ENCODE measurements around the gene SLC51A. TPM values are rescaled to one million over a fixed set of nuclear protein-coding genes. Genes with fewer than 3 reads are reported as not detected.

The SLC51A gene
- total and polyA plus RNA-seq, 2 of the 8 experiments (the other 6 are each of a cell fraction or from before 2014, with no cell fraction given) = 6.3 to 9.8 TPM

GRCh38 chr3:196240424-196240823 is 24.1 kb downstream of the SLC51A start:
- Histone ChIP-seq H3K23me2 (ENCODE audit: low read depth, low read length) (no peaks in the 10 kb centered on the region), H3K23ac (ENCODE audit: insufficient read length) (no peak overlapping the region), H2AFZ (ENCODE audit: low read length) (no peak overlapping the region), H3K9me3 (ENCODE audit: insufficient read depth in 2 of 2, low read depth in 1 of 2, low read length in 1 of 2) (peaks cover 0 to 4% of the 10 kb centered on the region in 2 experiments; a peak in 1 of 4 replicates), H3K36me3 (ENCODE audit: control insufficient read depth in 2 of 4, insufficient read depth in 4 of 4, low read length in 3 of 4) (peaks cover 0 to 34% (median 14%) of the 10 kb centered on the region in 4 experiments; a peak in 6 of 8 replicates), H2BK20ac (ENCODE audit: low read length) (no peak overlapping the region), H3K79me2 (ENCODE audit: control insufficient read depth in 1 of 2, insufficient read depth in 2 of 2, low read length in 2 of 2) (no peaks in the 10 kb centered on the region), H3K56ac (replicated peaks; ENCODE audit: insufficient read length, low read depth, low read length) (no peak overlapping the region), H2BK120ac (replicated peaks; ENCODE audit: low read depth, low read length) (no peak overlapping the region), H3K18ac (ENCODE audit: extremely low read depth, low read length) (no peak overlapping the region), H3K27me3 (replicated peaks in 1 of 4; ENCODE audit: control insufficient read depth in 3 of 4, extremely low read depth in 1 of 4, insufficient read depth in 3 of 4, low read length in 3 of 4) (no peaks in the 10 kb centered on the region), H4K5ac (ENCODE audit: insufficient read length, low read depth, low read length) (no peak overlapping the region), H2AK5ac (ENCODE audit: low read depth, low read length) (no peak overlapping the region), H2BK15ac (ENCODE audit: low read length) (no peak overlapping the region), H4K8ac (ENCODE audit: extremely low read depth, insufficient read depth, low read length) (no peak overlapping the region), H3K4me3 (ENCODE audit: extremely low read depth in 1 of 4, insufficient read depth in 2 of 4, low read depth in 3 of 4, low read length in 4 of 4) (no peak overlapping the region), H3K4ac (replicated peaks; ENCODE audit: insufficient read length, low read depth, low read length) (no peak overlapping the region), H4K20me1 (replicated peaks in 1 of 2; ENCODE audit: control insufficient read depth in 1 of 2, insufficient read depth in 2 of 2, low read length in 2 of 2) (no peaks in the 10 kb centered on the region), H3K4me2 (ENCODE audit: insufficient read depth in 1 of 2, low read depth in 2 of 2, low read length in 2 of 2) (no peak overlapping the region), H2BK5ac (ENCODE audit: low read depth, low read length) (no peak overlapping the region), H3K9ac (replicated peaks in 1 of 4; ENCODE audit: extremely low read depth in 1 of 4, low read depth in 3 of 4, low read length in 3 of 4) (no peak overlapping the region), H3K4me1 (replicated peaks in 1 of 4; ENCODE audit: control insufficient read depth in 3 of 4, insufficient read depth in 4 of 4, low read length in 3 of 4) (peaks cover 0 to 3% (median under 1%) of the 10 kb centered on the region in 4 experiments; a peak in 3 of 7 replicates), H3K27ac (ENCODE audit: low read depth, low read length) (no peak overlapping the region), H3K79me1 (ENCODE audit: low read depth, low read length) (no peaks in the 10 kb centered on the region), H2BK12ac (ENCODE audit: low read depth, low read length) (no peak overlapping the region), H3K14ac (ENCODE audit: insufficient read length) (no peak overlapping the region), H4K91ac (replicated peaks; ENCODE audit: insufficient read length, low read length) (no peak overlapping the region)
- TF ChIP-seq POLR2A (IDR thresholded peaks at IDR 0.05; ENCODE audit: control extremely low read depth in 1 of 2, low read depth in 2 of 2, low read length in 2 of 2) (no peak), CBX5 (IDR thresholded peaks at IDR 0.05; ENCODE audit: low read depth, low read length) (no peak), TAF7 (optimal IDR thresholded peaks at IDR 0.05; ENCODE audit: borderline replicate concordance, low read depth, low read length) (no peak), GTF2F1 (IDR thresholded peaks at IDR 0.05; ENCODE audit: borderline replicate concordance, low read depth, low read length) (no peak), EZH2 (IDR thresholded peaks at IDR 0.05; ENCODE audit: low read depth, low read length, severe bottlenecking) (no peak)
- no peak for FAIRE-seq
- WGBS, 2 experiments (ENCODE audit: extremely low coverage in 1 of 2, insufficient coverage in 1 of 2, insufficient read length in 1 of 2, insufficient replicate concordance in 2 of 2, low coverage in 1 of 2, low lambda C conversion rate in 2 of 2, missing lambda C conversion rate in 1 of 2) = 99% methylated on average over 4 of the region's 4 CpGs; no CpG with 5 or more reads in 1 of the 2 experiments
- DNase-seq (ENCODE audit: low read depth in 1 of 2, low spot score in 2 of 2) = no peak
- ChIA-PET POLR2A (ENCODE audit: partially characterized antibody) (interaction anchor here (1.0 kb wide), 1 partner anchor 42 kb away, joined by 3 read pairs; no protein-coding TSS in a partner anchor), CTCF (ENCODE audit: partially characterized antibody) (interaction anchor here (0.9 to 1.2 kb wide), 4 partner anchors 12 to 282 kb away, joined by 3 to 4 read pairs (median 4); no protein-coding TSS in a partner anchor)
